Upper lobe of right lung (tissue), 1 donor: ENCODE data around the gene FMO2. TPM values are rescaled to one million over a fixed set of nuclear protein-coding genes. Genes with fewer than 3 reads are reported as not detected.

Source experiments
- ATAC-seq: fragments of 200-7000 bp; cut with Tn5 transposase; one replicate; pipeline ENCODE4 v1.9.1; 2020; ENCODE audit warnings: mild to moderate bottlenecking, moderate library complexity
- DNase-seq: peaks from one replicate; pipeline ENCODE4 v3.0.0-alpha.2; 2020
- H3K27ac ChIP-seq: fragments of 200-600 bp; one replicate; pipeline ENCODE4 v1.8.0; 2022
- H3K27me3 ChIP-seq: fragments of 200-600 bp; one replicate; pipeline ENCODE4 v1.8.0; 2022; ENCODE audit warnings: mild to moderate bottlenecking
- H3K36me3 ChIP-seq: fragments of 200-600 bp; one replicate; pipeline ENCODE4 v1.8.0; 2022
- H3K4me1 ChIP-seq: fragments of 200-600 bp; one replicate; pipeline ENCODE4 v1.8.0; 2022
- H3K4me3 ChIP-seq: fragments of 200-600 bp; one replicate; pipeline ENCODE4 v1.8.0; 2022; ENCODE audit warnings: mild to moderate bottlenecking
- H3K9me3 ChIP-seq: fragments of 200-600 bp; one replicate; pipeline ENCODE4 v1.8.0; 2022
- CTCF ChIP-seq: fragments of 200-600 bp; IDR thresholded peaks from one replicate; pipeline ENCODE4 v1.8.0; 2022; ENCODE audit warnings: antibody characterized with exemption
- intact Hi-C: fragments of 100-400 bp; cut with DNase I; formaldehyde crosslinking; loops from one replicate; pipeline ENCODE4 v1.11.0; 2022
- total RNA-seq: library from RNA; stranded (reverse); fragmentation: NEBNext Ultra II Directional; extraction: Animal tissue kit (Norgen Biotek cat#: 25700); gene quantifications from one replicate; pipeline ENCODE4 v1.2.1, GENCODE V29; 2021
- donor health status: DM: no; HTN: yes; CAD: no; lungs with severe emphysema.

FMO2 gene
- total RNA-seq, 1 donor from 2014 or later = 392 TPM

- no peak for DNase-seq
- no peaks in the 10 kb centered on the region for H3K4me1 ChIP-seq
- no peaks in the 10 kb centered on the region for H3K36me3 ChIP-seq
- H3K27ac ChIP-seq = no peak overlapping the region
- ATAC-seq = peak; percentile 60
- H3K4me3 ChIP-seq = no peak overlapping the region
- no peaks in the 10 kb centered on the region for H3K9me3 ChIP-seq
- intact Hi-C loops = no loop called here
- H3K27me3 ChIP-seq = no peaks in the 10 kb centered on the region
- no peak for TF ChIP-seq CTCF
Observed at GRCh38 chr1:171155484-171155883, 29.6 kb upstream of the FMO2 start.

- Histone ChIP-seq H3K36me3 (no peaks in the 10 kb centered on the region), H3K4me3 (no peak overlapping the region), H3K4me1 (no peaks in the 10 kb centered on the region), H3K27me3 (no peaks in the 10 kb centered on the region), H3K27ac (no peak overlapping the region), H3K9me3 (no peaks in the 10 kb centered on the region)
- no peak for DNase-seq
- ATAC-seq = peak; percentile 58
- TF ChIP-seq CTCF = no peak
- intact Hi-C loops = no loop called here
Observed at GRCh38 chr1:171158096-171158495, 27.0 kb upstream of the FMO2 start.

- ATAC-seq = no peak
- Histone ChIP-seq H3K36me3 (no peaks in the 10 kb centered on the region), H3K27me3 (no peaks in the 10 kb centered on the region), H3K9me3 (no peaks in the 10 kb centered on the region), H3K4me3 (no peak overlapping the region), H3K27ac (no peak overlapping the region), H3K4me1 (no peaks in the 10 kb centered on the region)
- intact Hi-C loops = no loop called here
- no peak for DNase-seq
- no peak for TF ChIP-seq CTCF
Observed at GRCh38 chr1:171158551-171158950, 26.5 kb upstream of the FMO2 start.

- no peaks in the 10 kb centered on the region for H3K4me1 ChIP-seq
- no peak overlapping the region for H3K27ac ChIP-seq
- H3K9me3 ChIP-seq = no peaks in the 10 kb centered on the region
- no peaks in the 10 kb centered on the region for H3K36me3 ChIP-seq
- DNase-seq (no peak), ATAC-seq (no peak)
- TF ChIP-seq CTCF = no peak
- intact Hi-C loops = no loop called here
- no peaks in the 10 kb centered on the region for H3K27me3 ChIP-seq
- H3K4me3 ChIP-seq = no peak overlapping the region
Observed at GRCh38 chr1:171159148-171159547, 26.0 kb upstream of the FMO2 start.

GRCh38 chr1:171160211-171160610, 24.9 kb upstream of the FMO2 start:
- Histone ChIP-seq H3K27me3 (no peaks in the 10 kb centered on the region), H3K4me1 (no peaks in the 10 kb centered on the region), H3K27ac (peak overlapping the region; percentile 9), H3K9me3 (no peaks in the 10 kb centered on the region), H3K4me3 (no peak overlapping the region), H3K36me3 (no peaks in the 10 kb centered on the region)
- DNase-seq = no peak
- no peak for TF ChIP-seq CTCF
- intact Hi-C loops = no loop called here
- ATAC-seq = no peak

- Histone ChIP-seq H3K9me3 (no peaks in the 10 kb centered on the region), H3K4me1 (no peaks in the 10 kb centered on the region), H3K27ac (no peak overlapping the region), H3K36me3 (no peaks in the 10 kb centered on the region), H3K4me3 (no peak overlapping the region), H3K27me3 (no peaks in the 10 kb centered on the region)
- no peak for ATAC-seq
- no peak for TF ChIP-seq CTCF
- intact Hi-C loops = no loop called here
- DNase-seq = no peak
Observed at GRCh38 chr1:171160639-171161354, 24.3 kb upstream of the FMO2 start.
